WTC11 (cell line): ENCODE measurements around the gene TAS1R2. TPM values are rescaled to one million over a fixed set of nuclear protein-coding genes. Genes with fewer than 3 reads are reported as not detected.

Experiments used
- ATAC-seq: fragments of 200-7000 bp; cut with Tn5 transposase; 2 replicates; pipeline ENCODE4 v1.10.0; 2021; ENCODE audit warnings: mild to moderate bottlenecking, moderate library complexity
- CTCF ChIA-PET: fragments of 300-600 bp; sonication (Branson Sonifier 250); formaldehyde crosslinking; loops from one replicate; lab custom pipeline; 2021; ENCODE audit warnings: antibody characterized with exemption; lab: Charles Lee
- POLR2A ChIA-PET: fragments of 350-600 bp; sonication (Branson Sonifier 250); formaldehyde crosslinking; loops from one replicate; lab custom pipeline; 2021; ENCODE audit warnings: antibody characterized with exemption; lab: Charles Lee
- DNase-seq: peaks from one replicate; pipeline ENCODE4 v3.0.0; 2021; ENCODE audit warnings: low spot score
- H3K27ac Mint-ChIP-seq: 2 replicates; pipeline ENCODE4 v1.8.0; 2021; ENCODE audit warnings: mixed read lengths
- H3K27me3 Mint-ChIP-seq: 2 replicates; pipeline ENCODE4 v1.8.0; 2021; ENCODE audit warnings: low read depth, mild to moderate bottlenecking, moderate library complexity, mixed read lengths
- H3K36me3 Mint-ChIP-seq: 2 replicates; pipeline ENCODE4 v1.8.0; 2021; ENCODE audit warnings: mixed read lengths
- H3K4me1 Mint-ChIP-seq: 2 replicates; pipeline ENCODE4 v1.8.0; 2022; ENCODE audit warnings: mixed read lengths
- H3K4me3 Mint-ChIP-seq: 2 replicates; pipeline ENCODE4 v1.8.0; 2021; ENCODE audit warnings: mild to moderate bottlenecking, moderate library complexity, mixed read lengths
- H3K9me3 Mint-ChIP-seq: 2 replicates; pipeline ENCODE4 v1.8.0; 2021; ENCODE audit warnings: mixed read lengths
- ATF3 ChIP-seq: sonication (generic); formaldehyde crosslinking; conservative IDR thresholded peaks from 2 replicates; pipeline ENCODE4 v1.8.1; 2022; ENCODE audit warnings: mild to moderate bottlenecking, missing genetic modification reagents
- CBFB ChIP-seq: sonication (generic); formaldehyde crosslinking; IDR thresholded peaks from 2 replicates; pipeline ENCODE4 v1.8.1; 2022; ENCODE audit warnings: mild to moderate bottlenecking, low read depth, missing genetic modification reagents
- E2F5 ChIP-seq: sonication (generic); formaldehyde crosslinking; IDR thresholded peaks from 2 replicates; pipeline ENCODE4 v1.8.1; 2022; ENCODE audit warnings: mild to moderate bottlenecking, moderate library complexity, missing genetic modification reagents
- EMX1 ChIP-seq: fragments of 250-450 bp; sonication (Bioruptor Pico); IDR thresholded peaks from 2 replicates; pipeline ENCODE4 v1.8.0; 2021; ENCODE audit warnings: mild to moderate bottlenecking
- GABPB1 ChIP-seq: sonication (generic); formaldehyde crosslinking; IDR thresholded peaks from 2 replicates; pipeline ENCODE4 v1.8.1; 2023; ENCODE audit warnings: mild to moderate bottlenecking, missing genetic modification reagents
- IRF1 ChIP-seq: sonication (generic); formaldehyde crosslinking; IDR thresholded peaks from 2 replicates; pipeline ENCODE4 v1.8.0; 2023; ENCODE audit warnings: missing genetic modification reagents
- NR1H2 ChIP-seq: sonication (generic); formaldehyde crosslinking; IDR thresholded peaks from 2 replicates; pipeline ENCODE4 v1.9.0; 2021; ENCODE audit warnings: mild to moderate bottlenecking, moderate library complexity, missing genetic modification reagents
- NR2C2 ChIP-seq: sonication (generic); formaldehyde crosslinking; IDR thresholded peaks from 2 replicates; pipeline ENCODE4 v1.8.0; 2022; ENCODE audit warnings: mild to moderate bottlenecking, missing genetic modification reagents
- PRRX2 ChIP-seq: fragments of 250-450 bp; sonication (Bioruptor Pico); IDR thresholded peaks from 2 replicates; pipeline ENCODE4 v1.8.0; 2021; ENCODE audit warnings: mild to moderate bottlenecking
- RELA ChIP-seq: sonication (generic); formaldehyde crosslinking; IDR thresholded peaks from 2 replicates; pipeline ENCODE4 v1.8.1; 2022; ENCODE audit warnings: missing genetic modification reagents, mild to moderate bottlenecking, borderline replicate concordance
- SOX15 ChIP-seq: fragments of 250-450 bp; sonication (Bioruptor Pico); IDR thresholded peaks from 2 replicates; pipeline ENCODE4 v1.9.0; 2021; ENCODE audit warnings: mild to moderate bottlenecking
- SP1 ChIP-seq: sonication (generic); formaldehyde crosslinking; conservative IDR thresholded peaks from 2 replicates; pipeline ENCODE4 v1.8.1; 2022; ENCODE audit warnings: missing genetic modification reagents
- ZBTB43 ChIP-seq: sonication (generic); formaldehyde crosslinking; IDR thresholded peaks from 2 replicates; pipeline ENCODE4 v1.8.1; 2023; ENCODE audit warnings: mild to moderate bottlenecking, missing genetic modification reagents
- ZNF263 ChIP-seq: sonication (generic); formaldehyde crosslinking; IDR thresholded peaks from 2 replicates; pipeline ENCODE4 v1.8.1; 2022; ENCODE audit warnings: low read depth, mild to moderate bottlenecking, moderate library complexity, missing genetic modification reagents
- ZNF317 ChIP-seq: sonication (generic); formaldehyde crosslinking; IDR thresholded peaks from 2 replicates; pipeline ENCODE4 v1.8.1; 2023; ENCODE audit warnings: low read depth, mild to moderate bottlenecking, moderate library complexity, missing genetic modification reagents, borderline replicate concordance
- ZSCAN18 ChIP-seq: fragments of 250-450 bp; sonication (Bioruptor Pico); IDR thresholded peaks from 2 replicates; pipeline ENCODE4 v2.1.2; 2022; ENCODE audit warnings: mild to moderate bottlenecking, moderate library complexity
- total RNA-seq: library from RNA; stranded (reverse); gene quantifications from 3 replicates; pipeline ENCODE4 v1.2.3, GENCODE V29; 2021
- TF ChIP-seq, protein P1 (sequence below): fragments of 250-450 bp; sonication (Bioruptor Pico); IDR thresholded peaks from 2 replicates; pipeline ENCODE4 v1.9.0; 2021; ENCODE audit warnings: mild to moderate bottlenecking
- TF ChIP-seq, protein P2 (sequence below): sonication (generic); formaldehyde crosslinking; IDR thresholded peaks from 2 replicates; pipeline ENCODE4 v1.8.0; 2022; ENCODE audit warnings: mild to moderate bottlenecking, missing genetic modification reagents

The TAS1R2 gene
- total RNA-seq, 1 experiment from 2014 or later: not detected

GRCh38 chr1:18805925-18806849 lies 53.3 kb downstream of the TAS1R2 start:
- Mint-ChIP-seq H3K4me3 (no peak overlapping the region), H3K27me3 (no peaks in the 10 kb centered on the region; the same call in 1 of the 2 replicates), H3K4me1 (peaks cover 4% of the 10 kb centered on the region; the same call in 1 of the 2 replicates), H3K36me3 (no peaks in the 10 kb centered on the region), H3K9me3 (no peaks in the 10 kb centered on the region), H3K27ac (no peak overlapping the region)
- ChIA-PET POLR2A (no interaction called here), CTCF (interaction anchor here (0.8 to 2.8 kb wide), 10 partner anchors 8 to 250 kb away, joined by 3 to 19 read pairs (median 4); no protein-coding TSS in a partner anchor)
- no peak for TF ChIP-seq ZSCAN18 (CRISPR knock-in tag)
- TF ChIP-seq, protein P1, sequence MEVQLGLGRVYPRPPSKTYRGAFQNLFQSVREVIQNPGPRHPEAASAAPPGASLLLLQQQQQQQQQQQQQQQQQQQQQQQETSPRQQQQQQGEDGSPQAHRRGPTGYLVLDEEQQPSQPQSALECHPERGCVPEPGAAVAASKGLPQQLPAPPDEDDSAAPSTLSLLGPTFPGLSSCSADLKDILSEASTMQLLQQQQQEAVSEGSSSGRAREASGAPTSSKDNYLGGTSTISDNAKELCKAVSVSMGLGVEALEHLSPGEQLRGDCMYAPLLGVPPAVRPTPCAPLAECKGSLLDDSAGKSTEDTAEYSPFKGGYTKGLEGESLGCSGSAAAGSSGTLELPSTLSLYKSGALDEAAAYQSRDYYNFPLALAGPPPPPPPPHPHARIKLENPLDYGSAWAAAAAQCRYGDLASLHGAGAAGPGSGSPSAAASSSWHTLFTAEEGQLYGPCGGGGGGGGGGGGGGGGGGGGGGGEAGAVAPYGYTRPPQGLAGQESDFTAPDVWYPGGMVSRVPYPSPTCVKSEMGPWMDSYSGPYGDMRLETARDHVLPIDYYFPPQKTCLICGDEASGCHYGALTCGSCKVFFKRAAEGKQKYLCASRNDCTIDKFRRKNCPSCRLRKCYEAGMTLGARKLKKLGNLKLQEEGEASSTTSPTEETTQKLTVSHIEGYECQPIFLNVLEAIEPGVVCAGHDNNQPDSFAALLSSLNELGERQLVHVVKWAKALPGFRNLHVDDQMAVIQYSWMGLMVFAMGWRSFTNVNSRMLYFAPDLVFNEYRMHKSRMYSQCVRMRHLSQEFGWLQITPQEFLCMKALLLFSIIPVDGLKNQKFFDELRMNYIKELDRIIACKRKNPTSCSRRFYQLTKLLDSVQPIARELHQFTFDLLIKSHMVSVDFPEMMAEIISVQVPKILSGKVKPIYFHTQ (CRISPR knock-in tag): no peak
- no peak for TF ChIP-seq E2F5 (CRISPR knock-in tag)
- no peak for TF ChIP-seq CBFB (CRISPR knock-in tag)
- TF ChIP-seq PRRX2 (CRISPR knock-in tag): no peak
- DNase-seq (no peak), ATAC-seq (no peak)

DNA sequence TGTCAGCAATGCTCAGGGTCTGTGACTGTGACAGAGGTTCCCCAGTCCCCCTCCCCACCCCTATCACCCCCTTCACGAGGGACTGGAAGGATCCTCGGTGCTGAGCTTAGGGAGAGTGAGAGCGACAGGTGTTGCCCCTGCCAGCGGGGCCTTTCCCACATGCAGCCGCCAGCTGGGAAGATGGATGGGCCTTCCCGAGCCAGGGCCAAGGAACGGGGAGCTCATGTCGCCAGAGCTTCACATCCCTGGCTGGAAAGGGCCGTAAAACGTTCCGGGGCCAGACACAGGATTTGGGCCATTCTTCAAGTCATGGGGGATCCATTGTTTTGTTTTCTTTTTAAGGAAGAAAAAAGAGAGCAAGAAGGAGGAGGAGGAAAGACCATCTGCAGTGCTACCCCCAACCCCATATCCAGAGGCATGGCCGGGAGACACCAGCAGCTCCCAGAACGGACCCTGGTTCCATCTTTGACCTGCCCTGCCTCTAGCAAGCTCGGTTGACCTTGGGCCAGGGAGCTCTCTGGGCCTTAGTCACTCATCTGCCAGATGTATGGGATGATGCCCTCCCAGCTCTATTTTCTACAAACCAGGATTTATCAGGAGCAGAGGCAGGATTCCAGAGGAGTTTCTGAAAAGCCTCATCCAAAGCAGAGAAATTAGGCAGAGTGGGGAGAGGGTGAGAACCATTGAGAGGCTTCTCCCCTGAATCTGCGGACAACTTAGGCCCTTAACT lies 54.1 kb downstream of the TAS1R2 start:
- TF ChIP-seq NR1H2 (CRISPR knock-in tag): no peak
- Mint-ChIP-seq H3K9me3 (no peaks in the 10 kb centered on the region), H3K27me3 (no peaks in the 10 kb centered on the region), H3K36me3 (no peaks in the 10 kb centered on the region), H3K27ac (no peak overlapping the region), H3K4me1 (no peaks in the 10 kb centered on the region; the same call in 1 of the 2 replicates), H3K4me3 (no peak overlapping the region)
- ATAC-seq (no peak), DNase-seq (no peak)
- POLR2A ChIA-PET: no interaction called here
- CTCF ChIA-PET: interaction anchor here (0.5 to 2.8 kb wide), 9 partner anchors 9 to 250 kb away, joined by 3 to 19 read pairs (median 4); no protein-coding TSS in a partner anchor

DNA sequence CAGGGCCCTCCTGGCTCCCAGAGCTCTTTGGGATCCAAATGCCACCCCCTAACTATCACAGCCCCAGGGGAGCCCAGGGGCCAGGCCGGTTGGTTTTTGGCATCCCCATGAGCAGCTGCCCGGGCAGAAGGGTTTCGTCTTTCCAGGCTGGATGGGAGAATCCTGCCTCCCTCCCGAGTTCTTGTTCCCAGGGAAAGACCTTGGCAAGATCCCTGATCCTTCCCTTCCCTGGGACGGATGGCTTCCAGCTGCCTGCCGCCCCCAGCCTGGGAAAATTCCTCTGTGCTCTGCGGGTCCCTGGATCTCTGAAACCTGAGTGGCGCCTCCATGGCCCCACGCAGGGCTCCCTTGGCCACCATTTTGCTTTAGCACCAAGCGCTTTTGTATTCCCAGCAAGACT lies 55.6 kb downstream of the TAS1R2 start:
- ChIA-PET POLR2A (no interaction called here), CTCF (interaction anchor here (1.7 kb wide), 1 partner anchor 9 kb away, joined by 3 read pairs; no protein-coding TSS in a partner anchor)
- Mint-ChIP-seq H3K27ac (no peak overlapping the region), H3K36me3 (no peaks in the 10 kb centered on the region), H3K4me3 (no peak overlapping the region), H3K9me3 (no peaks in the 10 kb centered on the region), H3K27me3 (no peaks in the 10 kb centered on the region), H3K4me1 (no peaks in the 10 kb centered on the region; the same call in 1 of the 2 replicates)
- DNase-seq (no peak), ATAC-seq (no peak)
- no peak for TF ChIP-seq GABPB1 (CRISPR knock-in tag)
- no peak for TF ChIP-seq ZSCAN18 (CRISPR knock-in tag)
- TF ChIP-seq NR2C2 (CRISPR knock-in tag): no peak
- no peak for TF ChIP-seq E2F5 (CRISPR knock-in tag)
- TF ChIP-seq SOX15: no peak
- no peak for TF ChIP-seq ZBTB43 (CRISPR knock-in tag)
- TF ChIP-seq IRF1: no peak
- TF ChIP-seq, protein P2, sequence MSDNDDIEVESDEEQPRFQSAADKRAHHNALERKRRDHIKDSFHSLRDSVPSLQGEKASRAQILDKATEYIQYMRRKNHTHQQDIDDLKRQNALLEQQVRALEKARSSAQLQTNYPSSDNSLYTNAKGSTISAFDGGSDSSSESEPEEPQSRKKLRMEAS (CRISPR knock-in tag): no peak
- no peak for TF ChIP-seq RELA (CRISPR knock-in tag)
- TF ChIP-seq SP1: no peak
- no peak for TF ChIP-seq ATF3
- no peak for TF ChIP-seq ZNF263
- TF ChIP-seq EMX1: no peak
- TF ChIP-seq ZNF317: no peak
